GM19438 (cell line): ENCODE results near the gene CAMKMT.

ENCODE experiments used
- ATAC-seq: cut with Tn5 transposase; IDR thresholded peaks from one replicate; pipeline ENCODE4 v1.9.1; 2021; ENCODE audit warnings: low read depth; ENCODE audit not compliant: unreplicated experiment

Gene CAMKMT

GRCh38 chr2:44719562-44719961, 357.8 kb downstream of the CAMKMT start:
- no peak for ATAC-seq

GRCh38 chr2:44722026-44722625, 360.4 kb downstream of the CAMKMT start:
- no peak for ATAC-seq

GRCh38 chr2:44723921-44724320, 362.2 kb downstream of the CAMKMT start:
- ATAC-seq = no peak

- no peak for ATAC-seq
These were observed 368.8 kb downstream of the CAMKMT start for GRCh38 chr2:44730593-44730992.

GRCh38 chr2:44731505-44731904, 369.8 kb downstream of the CAMKMT start:
- peak; percentile 85 for ATAC-seq

GRCh38 chr2:44736270-44736942, 374.7 kb downstream of the CAMKMT start:
- no peak for ATAC-seq

GRCh38 chr2:44740678-44741077, 378.9 kb downstream of the CAMKMT start:
- ATAC-seq = no peak

- ATAC-seq = no peak
These were observed 379.8 kb downstream of the CAMKMT start for GRCh38 chr2:44741507-44741906.

GRCh38 chr2:44742057-44742456, 380.3 kb downstream of the CAMKMT start:
- ATAC-seq = no peak

- no peak for ATAC-seq
These were observed 381.7 kb downstream of the CAMKMT start for GRCh38 chr2:44743473-44743872.

- no peak for ATAC-seq
These were observed 383.5 kb downstream of the CAMKMT start for GRCh38 chr2:44744961-44745892.

- ATAC-seq = no peak
These were observed 384.4 kb downstream of the CAMKMT start for GRCh38 chr2:44745922-44746766.

GRCh38 chr2:44746856-44747615, 385.3 kb downstream of the CAMKMT start:
- no peak for ATAC-seq

- ATAC-seq = no peak
These were observed 386.0 kb downstream of the CAMKMT start for GRCh38 chr2:44747794-44748193.

GRCh38 chr2:44751754-44752479, 390.2 kb downstream of the CAMKMT start:
- ATAC-seq = no peak

GRCh38 chr2:44752761-44753160, 391.0 kb downstream of the CAMKMT start:
- ATAC-seq = no peak

GRCh38 chr2:44753552-44754285, 392.0 kb downstream of the CAMKMT start:
- peak; percentile 56 for ATAC-seq

GRCh38 chr2:44758591-44758990, 396.8 kb downstream of the CAMKMT start:
- no peak for ATAC-seq
